GM04503 (cell line): ENCODE data around the gene TAF5L.
A peak's percentile ranks its signal among the peaks of the same experiment; 100 is the strongest.

Experiments
- DNase-seq: peaks from one replicate; pipeline ENCODE4 v3.0.0-alpha.2; 2012; ENCODE audit warnings: low read depth

The TAF5L gene

DNA sequence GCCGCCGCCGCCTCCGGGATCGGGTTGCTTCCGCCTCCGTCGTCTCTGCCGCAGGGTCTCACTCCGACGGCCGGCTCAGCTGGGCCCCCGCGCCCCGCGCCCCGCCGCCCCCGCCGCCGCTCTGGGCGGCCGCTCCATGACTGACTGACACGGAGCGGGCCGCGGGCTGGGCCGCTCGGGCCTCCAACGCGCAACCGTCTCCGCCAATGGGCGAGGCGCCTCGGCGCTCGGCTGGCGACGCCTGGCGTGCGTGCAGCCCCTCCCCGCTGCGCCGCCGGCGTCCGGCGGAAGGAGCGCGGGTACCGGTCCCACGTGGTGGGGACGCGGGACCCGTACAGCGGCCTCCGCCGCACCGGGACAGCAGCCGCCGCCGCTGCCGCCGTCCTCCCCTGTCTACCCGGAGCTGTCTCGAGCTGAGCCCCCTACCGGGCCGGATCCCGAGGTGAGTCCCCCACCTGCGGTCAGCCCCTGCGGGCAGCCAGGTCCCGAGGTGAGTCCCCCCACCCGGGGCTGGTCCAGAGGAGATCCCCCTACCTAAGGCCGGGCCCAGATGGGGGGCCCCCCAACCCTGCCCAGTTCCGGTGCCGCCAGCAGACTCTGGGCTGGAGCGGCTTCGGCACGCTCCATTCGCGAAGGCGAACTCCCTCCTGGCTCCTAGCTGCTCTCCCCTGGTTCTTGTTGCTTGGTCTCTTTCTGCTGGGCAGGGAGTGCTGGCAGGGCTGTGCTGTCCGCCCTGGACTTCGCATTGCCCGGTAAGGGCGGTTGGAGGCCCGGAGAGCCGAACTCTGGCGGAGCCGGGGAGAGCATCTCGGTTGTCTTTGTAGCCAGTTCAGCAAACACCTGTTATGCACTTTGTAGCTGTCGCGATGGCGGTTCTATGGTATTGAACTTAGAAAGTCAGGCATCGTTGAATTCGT, at the start of gene TAF5L, which contains the start of gene URB2:
Gene TAF5L, minus strand, starts transcription at position 208 of the 917 bp plus-strand sequence. CDS start 11,640 bp downstream, outside the sequence.
Gene URB2, plus strand, starts transcription at position 333 of the 917 bp plus-strand sequence. CDS start 1,387 bp downstream, outside the sequence.
- peak; percentile 39 for DNase-seq

DNA sequence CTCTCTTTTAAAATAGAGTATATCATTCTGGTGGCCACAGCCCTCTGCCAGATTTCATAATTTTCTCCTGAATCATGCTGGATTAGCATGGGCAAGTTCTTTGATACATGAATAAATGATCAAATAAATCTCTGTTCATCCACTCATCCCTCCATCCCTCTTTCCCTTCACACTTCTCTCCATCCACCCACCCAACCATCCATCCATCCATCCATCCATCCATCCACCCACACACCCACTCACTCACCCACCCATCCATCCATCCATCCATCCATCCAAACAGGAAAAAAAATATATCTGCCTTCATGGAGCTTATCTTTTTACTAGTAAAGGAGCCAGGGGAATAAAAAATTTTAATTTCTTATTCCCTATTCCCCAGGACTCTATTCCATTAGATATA, 49.5 kb upstream of the TAF5L start:
- no peak for DNase-seq

DNA sequence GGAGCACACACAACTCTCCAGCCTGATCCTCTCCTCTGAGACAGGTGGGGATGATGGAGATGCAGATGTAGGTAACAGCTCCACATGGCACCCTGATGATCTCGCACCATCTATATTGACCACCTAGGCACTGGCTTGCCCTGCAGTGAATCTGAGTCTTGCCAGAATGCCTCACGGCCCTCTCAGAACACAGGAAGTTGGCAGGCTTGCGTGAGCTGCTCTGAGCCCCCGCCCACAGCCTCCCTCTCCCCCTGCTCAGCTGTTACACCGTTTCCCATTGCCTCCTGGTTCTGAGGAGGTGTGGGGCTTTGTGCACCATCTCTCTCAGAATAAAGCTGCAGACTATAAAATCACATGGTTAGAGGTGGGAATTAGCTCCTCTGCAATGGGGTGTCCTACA, 48.1 kb upstream of the TAF5L start:
- DNase-seq: no peak

DNA sequence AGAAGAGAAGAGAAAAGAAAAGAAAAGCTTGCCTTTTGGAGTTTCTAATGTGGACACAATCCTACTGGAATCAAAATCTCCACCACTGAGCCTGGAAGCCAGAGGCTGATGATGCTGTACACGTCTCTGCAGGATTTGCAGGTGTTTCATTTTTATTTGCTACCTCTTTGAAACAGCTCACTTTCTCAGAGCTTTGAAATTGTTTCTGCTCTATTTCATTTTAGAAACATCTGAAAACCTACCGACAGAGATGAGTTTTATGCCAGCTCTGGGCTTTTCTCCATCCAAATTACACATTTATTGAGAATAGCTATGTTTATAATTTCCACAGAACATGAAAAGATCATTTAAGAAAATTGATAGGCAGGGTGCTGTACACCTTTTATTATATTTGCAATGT, 46.3 kb upstream of the TAF5L start:
- no peak for DNase-seq

DNA sequence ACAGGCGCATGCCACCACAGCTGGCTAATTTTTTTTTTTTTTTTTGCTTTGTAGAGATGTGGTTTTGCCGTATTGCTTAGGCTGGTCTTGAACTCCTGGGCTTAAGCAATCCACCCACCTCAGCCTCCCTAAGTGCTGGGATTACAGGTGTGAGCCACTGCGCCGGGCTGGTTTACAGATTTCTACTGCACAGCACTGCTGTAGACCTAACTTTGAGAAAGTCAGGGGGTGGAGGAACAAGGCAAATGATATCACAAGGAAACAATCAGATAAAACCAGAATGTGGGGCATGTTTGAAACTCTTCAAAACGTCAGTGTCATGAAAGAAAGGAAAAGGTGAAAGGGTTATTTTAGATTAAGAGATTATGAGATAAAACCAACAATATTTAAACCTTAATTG, 45.4 kb upstream of the TAF5L start:
- DNase-seq: no peak

DNA sequence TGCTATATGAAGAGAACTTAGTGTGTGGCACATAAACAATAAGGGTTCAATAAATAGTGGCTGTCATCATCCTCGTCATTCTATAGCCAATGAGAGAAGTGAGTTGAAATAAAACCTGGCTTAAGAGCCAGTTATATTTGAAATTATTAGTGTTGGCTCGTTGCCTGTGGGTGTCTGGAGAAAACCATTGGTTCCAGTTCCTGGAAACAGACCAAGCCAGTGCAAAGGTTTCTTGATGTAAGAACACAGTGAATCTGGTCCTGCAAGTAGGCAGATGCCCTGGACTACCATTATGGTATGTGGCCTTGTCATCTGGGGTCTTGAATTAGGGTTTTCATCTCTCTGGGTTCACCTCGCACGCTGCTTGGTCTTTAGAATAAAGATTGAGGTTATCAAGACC, 43.4 kb upstream of the TAF5L start:
- no peak for DNase-seq

DNA sequence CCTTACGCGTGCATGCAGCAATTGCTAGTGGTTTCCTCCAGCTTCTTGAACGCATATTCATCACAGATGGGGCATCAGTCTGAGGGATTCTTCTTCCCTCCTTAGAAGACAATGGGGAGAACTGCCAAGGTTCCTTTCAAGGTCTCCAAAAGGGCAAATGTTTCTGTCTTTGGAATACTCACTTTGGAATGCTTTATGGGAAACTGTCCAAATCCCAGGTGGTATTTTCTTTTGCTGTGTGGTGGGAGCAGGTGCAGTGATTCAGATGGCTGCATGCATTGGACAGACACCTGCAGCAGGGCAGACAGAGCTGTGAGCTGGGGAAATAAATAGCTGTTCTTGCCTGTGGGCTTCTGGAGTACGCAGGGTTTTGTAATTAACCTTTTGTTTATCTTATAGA, 40.7 kb upstream of the TAF5L start:
- no peak for DNase-seq

DNA sequence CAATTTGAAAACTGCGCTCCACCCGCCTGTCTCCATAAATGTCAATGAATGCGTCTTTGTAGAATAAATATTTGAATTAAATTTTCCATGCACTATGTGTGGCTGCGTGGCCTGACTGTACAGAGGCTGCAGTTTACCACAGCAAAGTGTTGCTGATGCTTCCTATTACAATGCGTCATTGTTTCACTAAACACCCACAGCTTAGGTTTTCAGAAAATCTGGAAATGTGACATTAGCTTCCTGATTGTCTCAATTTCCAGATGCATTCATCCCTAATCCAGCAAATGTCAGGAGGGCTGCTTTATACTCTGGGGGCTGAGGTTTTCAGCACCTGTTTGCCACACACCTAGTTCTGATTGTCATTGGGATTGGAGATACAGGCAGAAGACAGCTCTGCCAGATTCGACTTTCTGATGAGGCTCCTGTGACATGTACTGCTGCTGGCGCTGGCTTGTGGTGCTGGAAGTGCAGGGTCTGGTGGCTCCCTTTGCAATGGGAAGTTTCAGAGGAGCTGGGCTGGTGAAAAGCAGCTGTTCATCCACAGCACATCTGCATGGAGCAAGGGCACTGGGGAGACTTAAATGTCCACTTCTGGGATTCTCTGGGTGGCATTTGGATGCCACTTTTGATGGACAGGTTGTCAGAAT, 40.1 kb upstream of the TAF5L start:
- no peak for DNase-seq

DNA sequence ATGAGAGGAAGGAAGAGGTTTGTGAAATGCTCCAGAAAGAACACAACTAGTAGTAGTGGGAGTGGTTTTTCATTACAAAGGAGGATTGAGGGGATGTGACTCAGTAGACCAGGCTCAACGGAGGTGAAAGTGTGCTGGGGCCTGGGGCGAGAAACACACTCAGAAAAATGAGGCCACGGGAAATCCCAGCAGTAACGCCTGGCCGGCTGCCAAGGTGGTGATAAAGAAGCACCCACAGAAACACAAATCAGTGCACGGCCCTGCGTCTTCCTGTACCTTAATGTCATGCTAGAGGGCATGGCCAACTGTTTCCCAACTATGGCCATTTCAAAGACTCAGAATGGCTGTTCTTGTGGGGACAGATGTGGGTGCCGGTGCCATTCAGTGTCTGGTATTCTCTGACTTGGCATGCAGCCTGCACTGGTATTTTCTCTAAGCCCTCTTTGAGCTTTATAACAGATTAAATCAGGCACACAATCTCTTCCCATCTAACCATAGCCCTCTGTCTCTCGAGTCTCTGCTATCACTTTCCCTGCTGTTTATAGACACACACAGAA, 38.3 kb upstream of the TAF5L start:
- DNase-seq: no peak

DNA sequence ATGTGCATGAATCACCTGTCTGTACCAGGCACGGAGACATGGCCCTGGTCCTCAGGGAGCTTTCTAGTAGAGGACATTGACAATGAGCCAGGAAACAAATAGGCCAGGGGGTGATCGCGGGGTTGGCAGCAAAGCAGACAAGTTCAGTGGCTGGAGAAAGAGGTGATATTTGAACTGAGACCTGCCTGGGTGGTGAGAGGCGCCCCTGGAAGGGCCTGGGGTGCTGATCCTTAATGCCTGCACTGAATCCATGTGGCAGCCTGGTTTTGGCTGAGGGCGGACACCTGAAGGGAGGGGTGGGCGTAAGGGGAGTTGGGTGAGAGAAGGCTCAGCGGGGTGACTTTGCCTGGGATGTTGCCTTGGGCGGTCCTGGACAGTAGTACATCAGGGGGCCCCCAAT, 36.0 kb upstream of the TAF5L start:
- no peak for DNase-seq

DNA sequence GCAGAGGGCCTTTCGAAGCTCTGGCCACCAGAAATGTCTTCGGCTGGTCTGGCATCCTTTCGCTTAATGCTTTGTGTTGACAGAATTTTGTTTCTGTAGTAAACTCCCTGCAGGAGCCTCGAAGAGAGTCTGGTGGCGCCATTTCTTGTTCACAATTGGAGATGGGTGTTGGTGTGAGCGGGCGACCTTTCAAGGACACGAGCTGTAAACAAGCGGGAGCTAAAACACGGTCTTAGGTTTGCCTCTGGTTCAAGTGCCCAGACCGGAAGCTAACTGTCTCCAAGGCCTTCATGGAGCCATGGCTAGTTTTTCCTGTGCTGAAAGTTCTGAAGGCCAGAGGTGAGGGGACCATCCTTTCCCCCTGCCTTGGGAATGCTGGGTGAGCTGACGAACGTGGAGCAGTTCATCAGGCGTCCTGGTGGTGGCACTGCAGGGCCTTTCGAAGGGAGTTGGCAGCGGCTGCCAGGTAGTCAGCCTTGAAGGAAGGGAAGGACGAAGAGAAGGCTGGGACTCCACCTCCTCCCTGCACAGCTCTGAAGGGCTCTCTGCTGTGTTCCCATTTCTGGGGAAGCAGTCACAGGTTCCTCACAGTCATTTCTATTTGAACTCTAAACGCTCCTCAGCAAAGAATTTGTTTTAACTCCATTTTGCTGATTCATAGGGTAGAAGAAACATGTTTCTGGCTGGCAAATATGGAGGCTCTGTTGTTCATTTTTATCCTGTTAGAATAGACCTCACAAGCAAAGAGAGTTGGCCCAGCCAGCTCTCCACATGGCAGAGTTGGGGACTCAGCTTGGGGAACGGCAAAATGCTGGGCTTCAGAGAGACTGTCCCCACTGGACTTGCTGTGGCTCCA, 35.3 kb upstream of the TAF5L start:
- DNase-seq: peak; percentile 7

DNA sequence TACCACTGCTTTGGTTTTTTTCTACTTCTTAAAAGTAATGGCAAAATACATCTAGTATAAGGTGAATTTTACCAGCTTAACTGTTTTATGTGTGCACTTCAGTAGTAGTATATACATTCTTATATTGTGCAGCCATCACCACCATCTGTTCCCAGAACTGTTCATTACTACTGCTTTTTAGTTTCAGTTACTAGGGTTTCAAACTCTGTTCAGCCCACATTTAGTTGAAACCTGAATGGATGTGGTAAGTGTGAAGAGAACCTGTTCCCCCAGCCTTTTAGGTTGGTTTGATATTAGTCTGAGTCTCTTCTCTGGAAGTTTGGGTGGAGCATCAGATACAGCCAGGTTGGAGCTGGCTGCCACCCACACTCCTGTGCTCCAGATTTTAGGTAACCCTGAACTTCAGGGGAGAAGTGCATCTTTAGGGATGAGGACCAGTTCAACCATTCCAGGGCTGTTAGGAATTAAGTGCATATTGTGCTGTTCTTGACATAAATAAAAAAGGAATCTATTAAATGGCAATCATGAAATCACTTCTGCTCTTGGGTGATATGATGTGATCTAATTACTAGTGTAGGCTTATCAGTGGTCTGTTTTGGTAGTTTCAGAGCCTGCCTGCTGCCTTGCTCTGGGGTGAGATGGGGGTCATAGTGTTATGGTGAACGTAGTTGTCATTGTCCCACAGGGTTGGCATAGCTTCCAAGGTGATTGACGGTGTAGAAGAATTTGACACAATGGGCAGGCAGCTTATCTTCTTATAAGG, 32.3 kb upstream of the TAF5L start:
- DNase-seq: no peak

DNA sequence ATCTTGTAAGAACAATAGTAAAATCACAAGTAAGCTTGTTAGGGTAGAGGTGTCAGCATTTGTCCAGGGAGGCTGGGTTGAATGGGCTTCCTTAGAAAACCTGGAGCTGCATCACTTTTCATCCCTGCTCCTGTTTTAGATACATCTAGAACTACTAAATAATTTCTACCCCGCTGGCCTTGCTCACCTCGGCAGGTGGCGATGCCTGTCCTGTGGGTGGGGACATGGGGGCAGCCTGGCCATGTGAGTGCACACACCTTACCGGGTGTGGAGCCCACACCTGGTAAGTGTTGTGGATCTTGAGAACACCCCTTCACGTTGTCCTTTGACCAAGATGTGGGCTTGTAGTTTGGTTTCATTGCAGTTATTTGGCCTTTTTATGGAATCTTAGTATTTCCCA, 29.9 kb upstream of the TAF5L start:
- DNase-seq: no peak

DNA sequence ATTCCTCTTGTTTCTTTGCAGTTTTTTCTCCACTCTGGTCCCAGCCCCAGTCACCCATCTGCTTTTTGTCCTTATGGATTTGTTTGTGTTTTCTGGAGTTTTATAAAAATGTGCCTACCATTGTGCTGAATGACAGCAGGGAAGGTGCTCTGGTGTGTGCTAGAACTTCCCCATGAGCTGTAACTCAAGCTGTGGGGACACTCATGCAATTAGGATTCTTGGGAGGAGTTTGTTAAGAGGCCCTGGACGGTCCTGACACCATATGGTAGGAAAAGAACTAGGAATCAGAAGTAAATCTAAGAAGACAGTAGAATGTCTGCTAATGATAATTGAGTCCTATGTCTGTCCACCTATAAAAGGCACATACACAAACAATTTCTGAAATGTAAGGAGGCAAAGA, 27.5 kb upstream of the TAF5L start:
- DNase-seq: no peak

DNA sequence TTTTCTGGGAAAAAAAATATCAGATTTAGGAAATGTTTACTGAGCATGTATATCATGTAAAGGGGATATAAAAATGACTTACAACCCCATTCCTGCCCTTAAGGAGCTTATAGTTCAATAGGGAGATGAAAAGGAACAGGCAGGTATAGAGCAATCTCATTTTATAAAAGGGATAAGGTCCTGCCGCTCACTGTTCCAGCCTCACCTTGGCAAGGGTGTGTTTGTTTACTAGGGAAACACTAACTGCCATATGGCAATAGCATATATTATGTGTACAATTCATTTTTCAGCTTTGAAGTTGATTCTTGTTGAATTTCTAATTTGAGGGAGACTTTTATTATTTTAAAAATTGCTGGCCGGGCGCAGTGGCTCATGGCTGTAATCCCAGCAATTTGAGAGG, 25.6 kb upstream of the TAF5L start:
- DNase-seq: no peak

DNA sequence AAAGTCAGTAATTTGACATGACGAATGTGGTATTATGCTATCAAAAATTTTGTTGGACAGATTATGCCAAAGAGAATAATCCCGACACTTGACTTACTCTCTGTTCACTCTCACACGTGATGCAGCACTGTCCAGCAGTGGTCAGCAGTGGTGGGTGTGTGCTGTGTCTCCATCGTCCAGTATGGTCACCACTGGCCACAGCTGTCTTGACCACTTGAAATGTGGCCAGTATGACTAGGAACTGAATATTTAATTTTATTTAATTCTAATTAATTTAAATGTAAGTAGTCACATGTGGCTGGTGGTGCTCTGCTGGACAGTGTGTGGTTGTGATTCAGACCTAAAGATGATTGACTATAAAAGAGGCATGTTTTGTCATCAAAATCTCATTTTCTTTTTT, 24.1 kb upstream of the TAF5L start:
- no peak for DNase-seq

DNA sequence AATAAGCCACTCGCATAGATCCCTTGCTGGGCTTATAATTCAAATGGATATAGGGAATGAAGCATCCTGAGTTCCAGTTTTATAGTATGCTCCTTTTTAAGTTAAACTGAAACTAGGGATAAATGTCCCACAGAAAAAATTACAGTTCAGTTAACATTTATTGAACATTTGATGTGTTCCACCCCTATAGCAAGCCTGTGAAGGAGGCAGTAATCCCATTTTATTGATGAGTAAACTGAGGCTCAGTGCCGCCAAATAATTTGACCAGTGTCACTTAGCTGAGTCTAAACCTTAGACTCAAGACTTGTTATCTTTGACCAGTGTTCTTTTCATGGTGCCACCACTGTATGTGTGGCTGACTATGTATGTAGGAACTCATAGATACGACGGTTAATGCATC, 22.5 kb upstream of the TAF5L start:
- no peak for DNase-seq

DNA sequence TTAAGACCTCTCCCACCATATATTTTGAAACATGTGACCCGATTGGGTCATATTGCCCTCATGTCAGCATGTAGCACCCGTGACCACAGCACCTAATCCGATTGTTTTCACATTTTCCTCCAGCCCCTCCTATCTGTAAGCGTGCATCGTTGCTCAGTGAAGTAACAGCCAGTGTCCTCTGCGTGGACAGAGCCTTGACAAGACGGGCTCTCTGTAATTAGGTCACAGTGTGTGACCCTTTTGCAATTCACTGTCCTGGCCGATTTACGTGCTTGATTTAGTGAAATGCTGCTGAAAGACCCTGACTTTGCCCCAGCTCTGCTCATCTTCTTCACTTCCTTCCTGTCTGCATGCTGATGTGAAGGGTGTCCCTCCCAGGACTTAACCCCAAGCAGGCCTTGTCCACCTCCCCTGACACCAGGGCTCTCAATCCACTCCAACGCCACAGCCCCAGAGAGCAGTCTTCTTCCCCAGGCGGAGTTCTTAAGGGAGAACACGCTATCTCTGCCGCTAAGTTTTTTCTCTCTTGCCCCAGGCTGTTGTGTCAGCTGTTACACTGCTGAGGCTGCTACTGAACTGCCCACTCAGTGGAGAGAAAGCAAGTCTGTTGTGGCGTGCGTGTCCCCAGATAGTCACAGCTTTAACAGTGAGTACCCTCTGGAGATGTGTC, 19.5 kb upstream of the TAF5L start:
- no peak for DNase-seq

DNA sequence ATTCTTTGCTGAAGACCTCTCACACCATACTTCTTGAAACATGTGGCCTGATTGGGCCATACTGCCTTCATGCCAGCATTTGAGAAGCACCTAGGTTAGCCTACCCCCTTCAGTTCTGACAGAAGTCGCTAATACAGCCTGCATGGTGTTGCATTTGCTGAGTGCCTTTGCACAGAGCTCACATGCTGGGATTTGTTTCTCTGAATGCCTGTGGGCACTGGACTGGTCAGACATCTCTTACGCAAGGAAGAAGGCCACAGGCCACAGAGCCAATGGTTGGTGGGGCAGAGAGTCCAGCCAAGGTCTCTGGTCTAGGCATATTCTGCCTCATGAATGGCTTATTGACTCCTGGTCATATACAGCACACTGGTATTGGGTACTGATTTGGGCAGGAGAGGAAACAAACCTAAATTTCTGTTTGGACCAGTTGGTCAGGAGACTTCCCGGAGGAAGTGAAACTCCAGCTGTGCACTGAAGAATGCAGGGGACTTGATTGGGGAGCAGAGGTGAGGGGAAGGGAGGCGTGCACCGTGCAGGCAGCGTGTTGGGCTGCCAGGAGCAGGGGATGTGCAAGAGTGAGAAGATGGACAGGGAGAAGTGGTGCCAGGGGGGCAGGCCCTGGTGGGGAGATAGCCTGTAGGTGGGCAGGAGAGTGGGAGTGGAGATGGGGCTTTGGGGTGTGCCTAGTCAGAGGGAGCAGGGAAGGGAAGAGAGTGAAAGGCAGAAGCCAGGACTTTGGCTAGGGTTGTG, 18.2 kb upstream of the TAF5L start:
- peak; percentile 3 for DNase-seq

DNA sequence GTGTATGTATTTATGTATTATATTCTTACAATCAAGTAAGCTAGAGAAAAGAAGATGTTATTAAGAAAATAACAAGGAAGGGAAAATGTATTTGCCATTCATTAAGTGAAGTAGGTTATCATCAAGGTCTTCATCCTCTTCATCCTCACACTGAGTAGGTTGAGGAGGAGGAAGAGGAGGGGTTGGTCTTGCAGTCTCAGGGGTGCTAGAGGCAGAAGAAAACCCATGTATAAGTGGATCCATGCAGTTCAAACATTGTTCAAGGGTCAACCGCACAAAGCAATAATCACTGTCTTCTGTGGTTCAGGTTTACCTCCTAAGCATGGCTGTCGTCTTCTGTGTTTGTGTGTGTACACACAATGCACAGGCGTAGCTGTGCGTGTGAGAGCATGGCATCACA, 17.0 kb upstream of the TAF5L start:
- no peak for DNase-seq
